GM12891 (cell line): Measurements from ENCODE around the gene SCFD2.

Experiments used
- DNase-seq: peaks from one replicate; pipeline ENCODE4 v3.0.0; 2011; ENCODE audit warnings: low spot score; ENCODE audit not compliant: insufficient read length
- FAIRE-seq: peaks from 2 replicates; lab custom pipeline; 2011; peaks lifted over from hg19 to GRCh38; lab: Jason Lieb, UNC
- PAX5 ChIP-seq: IDR thresholded peaks from 2 replicates; pipeline ENCODE4 v1.6.1; 2011; ENCODE audit warnings: low read length, moderate library complexity, mild to moderate bottlenecking; ENCODE audit not compliant: insufficient read depth, severe bottlenecking
- POLR2A ChIP-seq: IDR thresholded peaks from 2 replicates; pipeline ENCODE4 v1.6.1; 2011; ENCODE audit warnings: low read depth, low read length, control low read depth
- POLR2AphosphoS5 ChIP-seq: IDR thresholded peaks from 2 replicates; pipeline ENCODE4 v1.6.1; 2011; ENCODE audit warnings: low read depth, low read length, control low read depth
- POU2F2 ChIP-seq: IDR thresholded peaks from 2 replicates; pipeline ENCODE4 v1.6.1; 2011; ENCODE audit warnings: low read depth, mild to moderate bottlenecking, control low read depth, low read length, moderate library complexity
- SPI1 ChIP-seq: IDR thresholded peaks from 2 replicates; pipeline ENCODE4 v1.6.1; 2011; ENCODE audit warnings: low read depth, low read length, control low read depth
- TAF1 ChIP-seq: IDR thresholded peaks from 2 replicates; pipeline ENCODE4 v1.6.1; 2011; ENCODE audit warnings: low read depth, low read length, control low read depth

Gene SCFD2

DNA sequence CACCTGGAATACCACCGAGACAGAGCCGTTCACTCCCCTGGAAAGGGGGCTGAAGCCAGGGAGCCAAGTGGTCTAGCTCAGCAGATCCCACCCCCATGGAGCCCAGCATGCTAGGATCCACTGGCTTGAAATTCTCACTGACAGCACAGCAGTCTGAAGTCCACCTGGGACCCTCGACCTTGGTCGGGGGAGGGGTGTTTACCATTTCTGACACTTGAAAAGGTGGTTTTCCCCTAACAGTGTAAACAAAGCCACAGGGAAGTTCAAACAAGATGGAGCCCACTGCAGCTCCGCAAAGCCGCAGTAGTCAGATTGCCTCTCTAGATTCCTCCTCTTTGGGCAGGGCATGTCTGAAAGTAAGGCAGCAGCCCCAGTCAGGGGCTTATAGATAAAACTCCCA, 260.5 kb downstream of the SCFD2 start:
- FAIRE-seq: no peak
- TF ChIP-seq PAX5: no peak
- no peak for TF ChIP-seq SPI1
- DNase-seq: no peak

DNA sequence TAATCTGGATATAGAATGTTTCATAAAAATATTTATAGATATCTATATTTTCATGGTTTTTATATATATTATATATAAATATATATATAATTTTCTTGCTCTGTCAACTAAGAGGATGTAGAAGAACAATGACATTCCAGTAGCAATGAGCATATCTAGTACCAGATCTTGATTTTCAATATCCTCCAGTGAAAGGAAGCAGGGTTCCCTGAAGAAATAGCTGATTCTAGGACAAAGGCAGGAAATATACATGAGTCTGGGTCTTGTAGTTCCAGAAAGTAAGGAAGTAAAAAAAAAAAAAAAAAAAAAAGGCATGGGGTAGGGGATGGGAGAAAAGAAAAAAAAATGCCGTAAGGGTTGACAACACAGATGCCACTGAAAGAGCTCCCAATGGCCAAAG, 262.4 kb downstream of the SCFD2 start:
- TF ChIP-seq SPI1 (no peak), TAF1 (no peak), POLR2A (no peak), POU2F2 (no peak)
- FAIRE-seq (no peak), DNase-seq (no peak)

DNA sequence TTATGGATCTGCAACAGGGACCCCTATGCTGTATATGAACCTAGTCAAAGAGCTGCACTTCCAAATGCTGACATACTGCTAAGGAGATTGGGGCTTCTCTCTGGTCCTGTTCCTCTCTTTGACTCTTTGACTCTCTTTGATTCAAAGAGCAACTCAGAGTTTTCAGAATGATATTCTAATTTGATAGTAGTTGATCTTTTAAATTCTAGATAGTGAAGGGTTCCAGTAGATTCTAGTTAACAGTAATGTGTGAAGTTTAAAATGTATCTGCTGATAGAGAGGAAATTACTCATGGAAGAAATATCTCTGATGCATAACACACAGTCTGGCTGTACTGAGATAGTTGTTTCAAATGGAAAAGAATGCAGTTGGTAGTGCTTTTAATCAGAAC, 264.7 kb downstream of the SCFD2 start:
- FAIRE-seq: no peak

DNA sequence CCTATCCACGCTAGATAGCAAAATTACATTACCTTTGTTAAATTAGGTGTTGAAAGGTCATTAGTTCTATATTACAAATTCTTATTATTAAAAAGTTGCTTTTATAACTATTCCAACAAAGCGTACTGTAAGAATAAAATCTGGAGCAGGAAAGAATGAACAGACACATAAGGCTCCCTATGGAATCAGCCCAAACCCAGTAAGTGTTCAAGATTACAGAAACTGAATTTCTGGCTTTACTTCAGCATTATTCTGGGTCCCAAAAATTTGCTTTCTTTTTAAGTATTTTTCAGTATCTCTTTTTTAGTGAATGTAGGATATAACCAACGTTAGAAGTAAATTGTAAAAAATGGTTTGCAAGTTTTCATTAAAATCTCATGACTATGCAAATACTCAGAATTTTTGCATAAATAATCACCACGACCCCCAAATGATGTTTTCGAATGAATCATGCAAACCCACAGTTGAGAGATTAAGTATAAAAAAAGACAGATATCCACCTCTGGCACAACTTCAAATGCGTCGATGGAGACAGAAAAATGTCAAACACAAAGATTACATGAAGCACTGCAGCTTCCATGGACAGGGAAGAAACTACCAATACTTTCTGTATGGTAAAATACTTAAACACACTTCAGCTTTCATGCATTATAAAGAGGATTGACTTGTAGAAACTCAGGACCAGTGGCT, 265.2 kb downstream of the SCFD2 start:
- DNase-seq (no peak), FAIRE-seq (no peak)
- TF ChIP-seq POLR2A: no peak
- TF ChIP-seq POU2F2: no peak

More for the DNA sequence above, 264.7 kb downstream of the SCFD2 start:
- DNase-seq: no peak
- no peak for TF ChIP-seq POU2F2
- no peak for TF ChIP-seq TAF1
- TF ChIP-seq PAX5: no peak
- no peak for TF ChIP-seq POLR2AphosphoS5
- TF ChIP-seq SPI1: no peak
- TF ChIP-seq POLR2A: no peak

- DNase-seq: no peak
These were observed 267.2 kb downstream of the SCFD2 start for GRCh38 chr4:53098681-53099121.

DNA sequence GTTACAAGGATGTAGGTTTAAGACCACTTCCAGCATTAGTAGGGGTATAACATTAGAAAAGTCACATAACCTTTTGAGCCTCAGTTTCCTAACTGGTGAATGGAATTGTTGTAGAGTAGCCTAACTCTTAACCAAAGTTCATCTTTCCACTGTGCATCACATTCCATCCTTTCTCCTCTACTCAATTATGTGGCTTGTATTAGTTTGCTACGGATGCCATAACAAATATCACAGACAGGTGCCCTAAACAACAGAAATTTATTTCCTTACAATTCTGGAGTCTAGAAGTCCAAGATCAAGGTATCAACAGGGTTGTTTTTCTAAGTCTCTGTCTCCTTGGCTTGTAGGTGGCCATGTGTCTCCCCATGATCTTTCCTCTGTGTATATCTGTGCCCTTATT, 271.8 kb downstream of the SCFD2 start:
- TF ChIP-seq TAF1 (no peak), POLR2AphosphoS5 (no peak), POLR2A (no peak), SPI1 (no peak), PAX5 (no peak), POU2F2 (no peak)
- DNase-seq (no peak), FAIRE-seq (no peak)

More at GRCh38 chr4:53098681-53099121, 267.2 kb downstream of the SCFD2 start:
- FAIRE-seq: no peak
- no peak for TF ChIP-seq TAF1
- TF ChIP-seq POU2F2: no peak
- TF ChIP-seq POLR2A: no peak
- TF ChIP-seq POLR2AphosphoS5: no peak
- TF ChIP-seq SPI1: no peak

DNA sequence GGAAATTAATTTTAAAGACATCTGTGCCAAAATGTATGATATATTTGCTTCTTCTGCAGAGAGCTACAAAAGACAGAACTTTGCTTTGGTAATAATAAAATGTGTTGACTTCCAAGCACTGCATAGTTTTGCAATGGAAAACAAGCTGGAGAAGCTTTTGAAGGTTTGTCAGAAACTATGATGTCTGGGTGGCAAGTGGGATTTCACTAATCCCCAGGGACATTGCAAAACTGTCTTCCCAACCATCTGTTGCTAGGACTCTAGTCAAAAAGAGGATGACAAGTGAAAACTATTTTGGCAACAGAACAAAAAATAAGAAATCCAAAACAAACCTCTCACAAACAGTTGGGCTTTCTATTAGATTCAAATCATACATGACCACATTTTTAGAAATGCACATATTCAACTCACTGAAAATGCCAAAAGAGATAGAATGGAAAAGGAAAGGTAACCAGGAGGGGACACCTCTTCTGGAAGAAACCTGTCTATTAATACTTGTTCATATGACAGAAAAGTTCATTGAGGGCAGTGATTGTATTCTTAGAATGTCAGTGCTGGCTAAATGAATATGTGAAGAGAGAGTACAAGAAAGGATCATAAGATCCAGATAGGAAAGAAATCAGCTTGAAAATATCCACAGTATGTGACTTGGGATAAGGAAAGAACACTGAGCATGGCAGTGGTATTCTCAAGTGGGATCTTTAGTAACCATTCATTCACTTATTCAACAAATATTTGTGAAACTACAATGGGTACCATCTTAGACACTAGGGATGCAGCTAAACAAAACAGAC, 275.7 kb downstream of the SCFD2 start:
- FAIRE-seq (no peak), DNase-seq (no peak)
- TF ChIP-seq PAX5: no peak
- TF ChIP-seq POU2F2: no peak
- no peak for TF ChIP-seq POLR2A
- no peak for TF ChIP-seq SPI1
- no peak for TF ChIP-seq TAF1
- TF ChIP-seq POLR2AphosphoS5: no peak

- FAIRE-seq (no peak), DNase-seq (no peak)
- TF ChIP-seq POLR2AphosphoS5 (no peak), TAF1 (no peak), PAX5 (no peak), POU2F2 (no peak), SPI1 (no peak), POLR2A (no peak)
These were observed 277.7 kb downstream of the SCFD2 start for GRCh38 chr4:53088152-53088551.

DNA sequence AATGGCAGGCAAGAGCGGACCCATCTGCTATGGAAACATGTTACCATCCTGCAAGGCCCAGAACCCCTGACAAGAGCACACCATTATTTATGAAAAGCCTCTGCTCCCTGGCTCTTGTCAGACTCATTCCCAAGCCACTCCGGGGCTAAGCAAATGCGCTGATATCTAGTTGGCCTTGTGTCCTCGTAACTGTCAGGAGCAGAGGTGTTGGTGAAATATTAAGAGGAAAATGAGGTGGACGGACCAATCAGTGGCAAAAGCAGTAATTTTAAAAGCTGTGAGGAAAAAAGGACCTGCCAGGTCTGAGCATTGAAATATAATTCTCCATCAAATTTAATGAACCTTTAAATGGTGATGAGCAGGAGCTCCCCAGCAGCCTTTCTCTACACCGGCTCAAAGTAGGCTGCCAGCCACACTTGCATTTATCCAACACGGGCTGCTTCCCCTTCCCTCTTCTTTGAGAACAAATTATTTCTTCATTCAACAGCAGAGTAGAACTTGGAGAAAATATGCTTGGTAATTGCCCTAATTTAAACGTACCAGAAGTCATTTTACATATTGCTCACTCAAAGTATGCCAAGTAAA, 289.4 kb downstream of the SCFD2 start:
- DNase-seq (no peak), FAIRE-seq (no peak)
- no peak for TF ChIP-seq POLR2AphosphoS5
- TF ChIP-seq POLR2A: no peak
- TF ChIP-seq PAX5: no peak
- no peak for TF ChIP-seq TAF1
- TF ChIP-seq SPI1: no peak
- no peak for TF ChIP-seq POU2F2
